ENCODE results near the gene CDCP1. TPM values are rescaled to one million over a fixed set of nuclear protein-coding genes. Genes with fewer than 3 reads are reported as not detected.

CDCP1 gene
- total RNA-seq, 2 donors from 2014 or later, result 8.9 to 13.1 TPM

GRCh38 chr3:45037720-45038455 lies 108.3 kb downstream of the CDCP1 start:
- no peak overlapping the region for H3K9ac ChIP-seq (ENCODE audit: extremely low read depth, low read length, poor library complexity, severe bottlenecking)
- peaks cover 58% of the 10 kb centered on the region for H3K27me3 ChIP-seq (ENCODE audit: control insufficient read depth, insufficient read depth, low read length, poor library complexity, severe bottlenecking)
- H3K4me3 ChIP-seq (ENCODE audit: low read length), result no peak overlapping the region
- peak; percentile 98 for DNase-seq
- H3K9me3 Mint-ChIP-seq, result no peaks in the 10 kb centered on the region
- no peaks in the 10 kb centered on the region for H3K36me3 ChIP-seq (ENCODE audit: control insufficient read depth, insufficient read depth, low read length)
- WGBS, 2 experiments (ENCODE audit: insufficient coverage in 1 of 2, insufficient read length in 1 of 2), result 6 to 10% methylated on average over 11 of the region's 11 CpGs
- no peak overlapping the region for H3K27ac Mint-ChIP-seq
- no peaks in the 10 kb centered on the region for H3K4me1 ChIP-seq (ENCODE audit: control insufficient read depth, insufficient read depth, low read length)
- no peaks in the 10 kb centered on the region for H3K9me3 ChIP-seq (ENCODE audit: control insufficient read depth, low read length)
- peak; percentile 97 for TF ChIP-seq CTCF (conservative IDR thresholded peaks at IDR 0.05)
- H3K27ac ChIP-seq (ENCODE audit: low read depth, low read length), result no peak overlapping the region
- H3K36me3 Mint-ChIP-seq (ENCODE audit: low read depth), result no peaks in the 10 kb centered on the region
- peaks cover 61% of the 10 kb centered on the region for H3K27me3 Mint-ChIP-seq (ENCODE audit: insufficient read depth)
- peaks cover 2% of the 10 kb centered on the region for H3K4me1 Mint-ChIP-seq
- no peak overlapping the region for H3K4me3 Mint-ChIP-seq

GRCh38 chr3:45035441-45036301 lies 110.5 kb downstream of the CDCP1 start:
- H3K4me3 ChIP-seq (ENCODE audit: low read length), result peak overlapping the region; percentile 65
- no peaks in the 10 kb centered on the region for H3K36me3 Mint-ChIP-seq (ENCODE audit: low read depth)
- H3K4me1 ChIP-seq (ENCODE audit: control insufficient read depth, insufficient read depth, low read length), result no peaks in the 10 kb centered on the region
- 35 to 56% methylated on average over 26 to 64 of the region's 64 CpGs for WGBS, 2 experiments (ENCODE audit: insufficient coverage in 1 of 2, insufficient read length in 1 of 2)
- DNase-seq, result peak; percentile 75
- H3K4me3 Mint-ChIP-seq, result peak overlapping the region; percentile 35
- no peaks in the 10 kb centered on the region for H3K9me3 ChIP-seq (ENCODE audit: control insufficient read depth, low read length)
- peak; percentile 34 for TF ChIP-seq CTCF (conservative IDR thresholded peaks at IDR 0.05)
- no peaks in the 10 kb centered on the region for H3K9me3 Mint-ChIP-seq
- peaks cover 76% of the 10 kb centered on the region for H3K27me3 Mint-ChIP-seq (ENCODE audit: insufficient read depth)
- no peaks in the 10 kb centered on the region for H3K36me3 ChIP-seq (ENCODE audit: control insufficient read depth, insufficient read depth, low read length)
- no peak overlapping the region for H3K27ac ChIP-seq (ENCODE audit: low read depth, low read length)
- no peak overlapping the region for H3K9ac ChIP-seq (ENCODE audit: extremely low read depth, low read length, poor library complexity, severe bottlenecking)
- H3K27me3 ChIP-seq (ENCODE audit: control insufficient read depth, insufficient read depth, low read length, poor library complexity, severe bottlenecking), result peaks cover 70% of the 10 kb centered on the region
- no peak overlapping the region for H3K27ac Mint-ChIP-seq
- H3K4me1 Mint-ChIP-seq, result peaks cover 2% of the 10 kb centered on the region

- 87% methylated on average over 3 of the region's 3 CpGs; no CpG with 5 or more reads in 1 of the 2 experiments for WGBS, 2 experiments (ENCODE audit: insufficient coverage in 1 of 2, insufficient read length in 1 of 2)
- H3K27me3 Mint-ChIP-seq (ENCODE audit: insufficient read depth), result peaks cover 79% of the 10 kb centered on the region
- H3K36me3 Mint-ChIP-seq (ENCODE audit: low read depth), result no peaks in the 10 kb centered on the region
- no peaks in the 10 kb centered on the region for H3K9me3 ChIP-seq (ENCODE audit: control insufficient read depth, low read length)
- H3K4me3 ChIP-seq (ENCODE audit: low read length), result no peak overlapping the region
- TF ChIP-seq CTCF (conservative IDR thresholded peaks at IDR 0.05), result no peak
- no peak overlapping the region for H3K9ac ChIP-seq (ENCODE audit: extremely low read depth, low read length, poor library complexity, severe bottlenecking)
- H3K27me3 ChIP-seq (ENCODE audit: control insufficient read depth, insufficient read depth, low read length, poor library complexity, severe bottlenecking), result peaks cover 64% of the 10 kb centered on the region
- H3K9me3 Mint-ChIP-seq, result no peaks in the 10 kb centered on the region
- H3K27ac Mint-ChIP-seq, result no peak overlapping the region
- H3K4me3 Mint-ChIP-seq, result no peak overlapping the region
- H3K36me3 ChIP-seq (ENCODE audit: control insufficient read depth, insufficient read depth, low read length), result no peaks in the 10 kb centered on the region
- no peak overlapping the region for H3K27ac ChIP-seq (ENCODE audit: low read depth, low read length)
- no peak for DNase-seq
- H3K4me1 ChIP-seq (ENCODE audit: control insufficient read depth, insufficient read depth, low read length), result no peaks in the 10 kb centered on the region
- peaks cover 6% of the 10 kb centered on the region for H3K4me1 Mint-ChIP-seq
These were observed 111.4 kb downstream of the CDCP1 start for GRCh38 chr3:45034612-45035252.

Data from endodermal cell (in vitro differentiated cells).